Measurements from ENCODE around the gene OR51B6.

The OR51B6 gene

GRCh38 chr11:5366856-5367255 is 15.5 kb downstream of the OR51B6 start:
- DNase-seq, result no peak

- DNase-seq, result no peak
These were observed 16.3 kb downstream of the OR51B6 start for GRCh38 chr11:5367448-5368074.

GRCh38 chr11:5368502-5369043 is 17.3 kb downstream of the OR51B6 start:
- DNase-seq, result no peak

- no peak for DNase-seq
These were observed 18.5 kb downstream of the OR51B6 start for GRCh38 chr11:5369789-5370188.

- DNase-seq, result peak; percentile 15 to 21
These were observed 29.5 kb downstream of the OR51B6 start for GRCh38 chr11:5380740-5381342.

- no peak for DNase-seq
These were observed 32.3 kb downstream of the OR51B6 start, which contains the start of gene OR51M1 for GRCh38 chr11:5383576-5383975. TSS of gene OR51M1 (plus strand) at chr11:5383812. CDS start at chr11:5389399, 5,587 bp downstream.

- no peak for DNase-seq
These were observed 33.0 kb downstream of the OR51B6 start for GRCh38 chr11:5384335-5384734.

- no peak for DNase-seq
These were observed 38.9 kb downstream of the OR51B6 start for GRCh38 chr11:5390210-5390609.

- DNase-seq, result no peak
These were observed 42.8 kb downstream of the OR51B6 start for GRCh38 chr11:5394091-5394490.

- no peak for DNase-seq
These were observed 47.6 kb downstream of the OR51B6 start for GRCh38 chr11:5398936-5399335.

Measured in hippocampal formation (tissue), 2 donors.